ENCODE data around the gene SIRT1. TPM values are rescaled to one million over a fixed set of nuclear protein-coding genes. Genes with fewer than 3 reads are reported as not detected.

The SIRT1 gene
- total and polyA plus RNA-seq, 10 of the 15 experiments (the other 5 are each of a cell fraction or from before 2014, with no cell fraction given): 3.6 to 14.2 (median 10.2) TPM

- Histone ChIP-seq H3K27ac (ENCODE audit: control insufficient read depth, insufficient read depth) (no peak overlapping the region), H3K27me3 (replicated peaks in 1 of 2; ENCODE audit: control insufficient read depth in 2 of 2, insufficient read depth in 2 of 2, low read length in 1 of 2) (no peaks in the 10 kb centered on the region), H4K20me1 (ENCODE audit: control insufficient read depth, insufficient read depth) (no peaks in the 10 kb centered on the region), H3K36me3 (ENCODE audit: control insufficient read depth in 2 of 2, insufficient read depth in 2 of 2, low read length in 1 of 2) (no peaks in the 10 kb centered on the region), H3K4me3 (no peak overlapping the region), H3K4me1 (ENCODE audit: control insufficient read depth, insufficient read depth, low read length) (no peaks in the 10 kb centered on the region; the same call in 1 of the 2 replicates), H3K9ac (ENCODE audit: control insufficient read depth, insufficient read depth, low read length) (no peak overlapping the region), H2AFZ (ENCODE audit: control insufficient read depth, low read depth, low read length) (no peak overlapping the region; the same call in 1 of the 2 replicates), H3K4me2 (ENCODE audit: control insufficient read depth, insufficient read depth) (no peak overlapping the region), H3K79me2 (ENCODE audit: control insufficient read depth, insufficient read depth, low read length) (no peaks in the 10 kb centered on the region), H3K9me3 (replicated peaks; ENCODE audit: control insufficient read depth, insufficient read depth, low read length) (no peaks in the 10 kb centered on the region)
- BruUV-seq (replicated peaks): no TSS peak
- intact Hi-C loops (cut with micrococcal nuclease; ENCODE audit: unreplicated experiment) (no loop called here), in situ Hi-C loops (cut with MboI) (no loop called here)
- ATAC-seq (peak; percentile 42), FAIRE-seq (no peak), DNase-seq (ENCODE audit: low read depth, low spot score) (no peak)
- TF ChIP-seq MTA2 (IDR thresholded peaks at IDR 0.05; ENCODE audit: low read depth) (peak; percentile 37; the same call in 1 of the 2 replicates), SP1 (IDR thresholded peaks at IDR 0.05; ENCODE audit: low read depth, low read length) (no peak)
- ChIA-PET POLR2A (interaction anchor here (0.6 to 1.3 kb wide), 5 partner anchors 10 to 1325 kb away, joined by 3 to 5 read pairs (median 3); no protein-coding TSS in a partner anchor), CTCF (interaction anchor here (0.6 to 2.6 kb wide), 10 partner anchors 13 to 381 kb away, joined by 3 to 15 read pairs (median 3); no protein-coding TSS in a partner anchor), SMC1A (ENCODE audit: uncharacterized antibody, unreplicated experiment) (interaction anchor here (1.0 to 3.4 kb wide), 6 partner anchors 12 to 435 kb away, joined by 3 to 17 read pairs (median 3); no protein-coding TSS in a partner anchor), RAD21 (ENCODE audit: unreplicated experiment) (interaction anchor here (0.9 to 1.3 kb wide), 3 partner anchors 13 to 287 kb away, joined by 3 to 6 read pairs (median 3); no protein-coding TSS in a partner anchor)
- 95% methylated on average over 2 of the region's 2 CpGs for WGBS (ENCODE audit: insufficient coverage, insufficient replicate concordance, low lambda C conversion rate, missing lambda C conversion rate)
Measured at GRCh38 chr10:67868132-67868531, 16.3 kb upstream of the SIRT1 start.

- no peak overlapping the region for H3K4me2 ChIP-seq (ENCODE audit: control insufficient read depth, insufficient read depth)
- no peak for TF ChIP-seq IRF3 (IDR thresholded peaks at IDR 0.05)
- no peak for TF ChIP-seq KAT2A (conservative IDR thresholded peaks at IDR 0.05; ENCODE audit: control insufficient read depth, low read depth, low read length)
- no peak for TF ChIP-seq E4F1 (IDR thresholded peaks at IDR 0.05; ENCODE audit: borderline replicate concordance, partially characterized antibody)
- no peak for TF ChIP-seq IKZF1 (conservative IDR thresholded peaks at IDR 0.05)
- no peak for TF ChIP-seq CEBPZ (IDR thresholded peaks at IDR 0.05; ENCODE audit: low read depth, low read length)
- TF ChIP-seq ESRRA (IDR thresholded peaks at IDR 0.05; ENCODE audit: low read length): no peak
- TF ChIP-seq FOXM1 (IDR thresholded peaks at IDR 0.05; ENCODE audit: low read depth, low read length): no peak
- TF ChIP-seq SP1 (IDR thresholded peaks at IDR 0.05; ENCODE audit: low read depth, low read length): no peak
Measured at GRCh38 chr10:67869996-67870395, 14.5 kb upstream of the SIRT1 start.

More at GRCh38 chr10:67869996-67870395, 14.5 kb upstream of the SIRT1 start:
- WGBS (ENCODE audit: insufficient coverage, insufficient replicate concordance, low lambda C conversion rate, missing lambda C conversion rate): 93% methylated on average over 6 of the region's 6 CpGs
- no peak for ATAC-seq
- no peak for FAIRE-seq
- POLR2A ChIA-PET: interaction anchor here (0.6 to 0.7 kb wide), 3 partner anchors 20 to 63 kb away, joined by 3 to 9 read pairs (median 3); no protein-coding TSS in a partner anchor
- H3K27ac ChIP-seq (ENCODE audit: control insufficient read depth, insufficient read depth): no peak overlapping the region
- H3K27me3 ChIP-seq (replicated peaks in 1 of 2; ENCODE audit: control insufficient read depth in 2 of 2, insufficient read depth in 2 of 2, low read length in 1 of 2): no peaks in the 10 kb centered on the region
- BruUV-seq (replicated peaks): no TSS peak
- CTCF ChIA-PET: no interaction called here
- SMC1A ChIA-PET (ENCODE audit: uncharacterized antibody, unreplicated experiment): interaction anchor here (3.4 kb wide), 1 partner anchor 14 kb away, joined by 17 read pairs; no protein-coding TSS in a partner anchor
- in situ Hi-C loops (cut with MboI) (no loop called here), intact Hi-C loops (cut with micrococcal nuclease; ENCODE audit: unreplicated experiment) (no loop called here)
- no peaks in the 10 kb centered on the region for H3K9me3 ChIP-seq (replicated peaks; ENCODE audit: control insufficient read depth, insufficient read depth, low read length)
- RAD21 ChIA-PET (ENCODE audit: unreplicated experiment): interaction anchor here (0.6 kb wide), 1 partner anchor 826 kb away, joined by 4 read pairs; no protein-coding TSS in a partner anchor
- H3K4me1 ChIP-seq (ENCODE audit: control insufficient read depth, insufficient read depth, low read length): no peaks in the 10 kb centered on the region; the same call in 1 of the 2 replicates
- no peaks in the 10 kb centered on the region for H3K79me2 ChIP-seq (ENCODE audit: control insufficient read depth, insufficient read depth, low read length)
- no peak overlapping the region for H2AFZ ChIP-seq (ENCODE audit: control insufficient read depth, low read depth, low read length)
- H3K4me3 ChIP-seq: no peak overlapping the region
- no peaks in the 10 kb centered on the region for H4K20me1 ChIP-seq (ENCODE audit: control insufficient read depth, insufficient read depth)
- no peaks in the 10 kb centered on the region for H3K36me3 ChIP-seq (ENCODE audit: control insufficient read depth in 2 of 2, insufficient read depth in 2 of 2, low read length in 1 of 2)
- no peak for DNase-seq (ENCODE audit: low read depth, low spot score)
- no peak overlapping the region for H3K9ac ChIP-seq (ENCODE audit: control insufficient read depth, insufficient read depth, low read length)
